HG03565 (cell line): ENCODE data around the gene DIPK1C.
"Not testable (repeated sequence)": the region's sequence is repeated elsewhere in the genome, so short reads cannot be mapped to it uniquely, and the experiment has no call there.

ENCODE experiments used
- ATAC-seq: cut with Tn5 transposase; IDR thresholded peaks from one replicate; pipeline ENCODE4 v1.9.1; 2021; ENCODE audit warnings: mild to moderate bottlenecking, moderate library complexity; ENCODE audit not compliant: unreplicated experiment

DIPK1C gene

GRCh38 chr18:74457043-74457724, at the start of gene DIPK1C:
TSS of gene DIPK1C (minus strand) at chr18:74457308. CDS start at chr18:74457259, 49 bp downstream.
- ATAC-seq: no peak

DNA sequence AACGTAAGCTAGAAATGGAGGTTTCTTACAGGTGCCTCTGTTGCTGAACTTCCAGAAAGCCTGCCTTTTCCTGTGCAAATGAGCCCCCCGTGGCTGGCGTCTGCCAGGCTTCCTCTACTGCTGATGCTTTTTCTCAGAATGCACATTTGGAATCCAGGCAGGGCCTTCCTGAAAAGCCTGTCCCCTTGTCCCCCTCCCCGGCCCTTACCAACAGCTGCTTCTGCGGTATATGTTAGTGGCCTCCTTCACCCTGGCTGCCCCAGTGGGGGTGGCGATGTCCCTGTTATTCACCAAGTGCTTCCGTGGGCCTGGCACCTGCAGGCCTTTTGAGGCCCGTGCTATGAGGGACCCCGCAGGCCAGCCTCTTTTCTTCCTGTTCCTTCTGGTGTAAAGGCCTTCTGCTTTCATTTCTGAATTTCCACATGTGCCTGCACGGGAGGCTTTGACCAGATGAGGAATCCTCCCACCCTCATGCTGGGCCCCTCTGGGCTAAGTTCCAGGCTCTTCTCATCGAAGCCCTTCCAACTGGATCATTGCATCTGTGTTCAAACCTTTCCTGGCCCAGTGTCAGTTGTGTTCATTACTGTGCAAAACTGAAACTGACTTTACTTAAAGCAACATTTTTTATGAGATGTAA, 49.5 kb upstream of the DIPK1C start:
- no peak for ATAC-seq

GRCh38 chr18:74505776-74506175, 48.7 kb upstream of the DIPK1C start:
- ATAC-seq: no peak

GRCh38 chr18:74503137-74503536, 46.0 kb upstream of the DIPK1C start:
- no peak for ATAC-seq

DNA sequence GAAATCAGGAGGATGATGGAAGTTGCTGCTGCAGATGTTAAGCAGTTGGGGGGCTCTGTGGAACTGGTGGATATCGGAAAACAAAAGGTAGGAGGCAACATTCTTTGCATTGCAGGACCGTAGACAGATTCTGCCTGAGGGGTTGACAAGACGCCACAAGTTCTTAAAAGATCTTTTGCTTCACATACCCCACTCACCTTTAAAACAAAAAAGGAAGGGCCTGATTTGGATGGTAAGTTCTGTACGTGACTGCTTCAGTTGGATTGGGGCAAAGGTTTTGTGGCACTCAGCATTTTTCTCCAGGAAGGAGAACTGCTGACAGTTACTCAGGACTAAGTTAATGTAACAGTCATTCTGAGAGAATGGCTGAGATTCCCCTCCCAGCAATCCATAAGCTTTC, 44.3 kb upstream of the DIPK1C start:
- no peak for ATAC-seq

- ATAC-seq: not testable (repeated sequence)
Observed at GRCh38 chr18:74500774-74501173, 43.7 kb upstream of the DIPK1C start.

- no peak for ATAC-seq
Observed at GRCh38 chr18:74500372-74500771, 43.3 kb upstream of the DIPK1C start.

DNA sequence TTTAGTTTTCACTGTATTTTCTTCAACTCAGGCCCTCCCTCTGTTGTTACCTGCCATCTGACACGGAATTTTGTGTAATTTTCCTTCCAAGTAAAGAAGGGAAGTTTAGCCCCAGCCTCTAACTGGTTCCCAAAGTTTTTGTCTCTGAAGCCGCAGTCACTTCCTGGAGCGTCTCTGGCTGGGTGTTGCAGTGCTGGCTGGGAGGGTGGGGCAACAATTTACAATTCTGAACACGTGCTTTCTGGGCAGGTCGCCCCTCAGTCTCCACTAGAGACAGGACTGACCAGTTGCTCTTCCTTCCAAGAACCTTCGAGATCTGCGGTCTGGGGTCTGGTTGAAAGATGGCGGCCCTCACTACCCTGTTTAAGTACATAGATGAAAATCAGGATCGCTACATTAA, 42.5 kb upstream of the DIPK1C start:
- no peak for ATAC-seq

- peak; percentile 43 for ATAC-seq
Observed at GRCh38 chr18:74498712-74499627, 41.9 kb upstream of the DIPK1C start.

DNA sequence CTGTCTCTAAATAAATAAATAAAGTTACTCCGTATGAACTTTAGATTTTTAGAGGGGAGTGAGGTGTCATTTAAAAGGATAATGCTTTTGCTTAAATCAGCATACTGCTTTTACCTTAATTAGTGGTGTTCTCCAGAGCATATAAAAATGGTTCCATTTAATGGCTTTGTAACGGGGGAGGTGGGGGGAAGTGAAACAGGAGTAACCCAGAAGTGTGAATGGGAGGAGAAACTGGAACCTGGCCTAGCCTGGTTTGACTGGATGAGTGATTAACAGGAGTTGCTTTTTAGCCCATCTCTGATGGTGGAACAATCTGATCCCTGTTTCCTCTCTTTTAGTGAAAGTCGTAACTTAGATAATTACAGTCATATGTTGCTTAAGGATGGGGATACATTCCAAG, 40.7 kb upstream of the DIPK1C start:
- no peak for ATAC-seq

DNA sequence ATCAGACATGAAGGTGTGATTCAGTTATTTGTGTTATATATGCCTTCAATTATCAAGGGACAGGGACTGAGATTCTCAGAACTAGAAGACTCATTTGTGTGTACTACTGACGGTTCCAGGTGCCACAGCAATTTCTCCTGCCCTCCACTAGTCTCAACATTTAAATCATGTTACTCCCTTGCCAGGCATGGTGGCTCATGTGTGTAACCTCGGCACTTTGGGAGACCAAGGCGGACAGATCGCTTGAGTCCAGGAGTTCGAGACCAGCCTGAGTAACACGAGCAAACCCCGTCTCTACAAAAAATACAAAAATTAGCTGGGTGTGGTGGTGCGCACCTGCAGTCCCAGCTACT, 40.2 kb upstream of the DIPK1C start:
- ATAC-seq: no peak

GRCh38 chr18:74496508-74497323, 39.6 kb upstream of the DIPK1C start:
- ATAC-seq: peak; percentile 5

DNA sequence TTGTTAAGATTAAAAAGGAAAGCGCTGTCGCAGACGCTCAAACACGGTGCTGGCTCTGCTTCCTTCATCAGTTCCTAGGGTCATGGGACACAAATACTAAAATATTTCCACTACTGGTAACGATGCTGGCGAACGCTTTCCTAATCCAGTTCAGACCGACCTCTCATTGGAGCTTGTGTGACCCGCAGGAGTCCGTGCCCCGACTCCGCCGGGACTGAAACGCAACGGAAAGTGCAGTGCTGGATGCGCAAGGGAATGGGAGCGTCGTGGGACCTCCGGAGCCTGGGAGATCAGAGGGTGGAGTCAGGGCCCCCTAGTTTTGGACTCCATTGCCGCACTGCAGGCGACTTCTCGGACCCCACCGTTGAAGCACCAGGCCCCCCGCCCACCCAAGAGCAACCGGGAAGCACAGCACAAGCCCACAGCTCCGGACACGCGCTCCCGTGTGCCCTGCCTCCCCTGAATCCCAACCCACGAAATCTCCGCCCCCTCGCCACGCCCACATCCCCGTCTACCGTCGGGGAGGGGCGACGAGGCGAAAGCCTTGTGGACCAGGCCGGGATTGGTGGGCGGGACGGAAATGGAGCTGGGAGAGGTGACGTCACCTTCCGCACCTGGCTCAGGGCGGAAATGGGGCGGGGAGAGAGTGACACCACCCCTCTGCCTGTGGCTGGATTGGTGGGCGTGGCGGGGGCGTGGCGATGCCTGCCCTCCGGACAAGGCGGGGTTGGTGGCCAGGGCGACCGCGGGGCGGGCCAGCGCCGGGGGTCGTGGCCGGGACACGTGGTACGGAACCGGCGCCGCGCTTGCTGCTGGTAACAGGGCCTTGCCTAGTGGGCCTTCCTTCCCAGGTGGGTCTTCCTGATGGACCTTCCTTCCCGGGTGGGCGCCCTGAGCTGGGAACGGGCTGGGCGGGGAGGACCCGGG, 38.7 kb upstream of the DIPK1C start, which contains the start of gene CNDP2:
TSS of gene CNDP2 (plus strand) at position 783 of the 927 bp plus-strand sequence. CDS start 3,611 bp downstream, outside the sequence.
- peak; percentile 53 for ATAC-seq

DNA sequence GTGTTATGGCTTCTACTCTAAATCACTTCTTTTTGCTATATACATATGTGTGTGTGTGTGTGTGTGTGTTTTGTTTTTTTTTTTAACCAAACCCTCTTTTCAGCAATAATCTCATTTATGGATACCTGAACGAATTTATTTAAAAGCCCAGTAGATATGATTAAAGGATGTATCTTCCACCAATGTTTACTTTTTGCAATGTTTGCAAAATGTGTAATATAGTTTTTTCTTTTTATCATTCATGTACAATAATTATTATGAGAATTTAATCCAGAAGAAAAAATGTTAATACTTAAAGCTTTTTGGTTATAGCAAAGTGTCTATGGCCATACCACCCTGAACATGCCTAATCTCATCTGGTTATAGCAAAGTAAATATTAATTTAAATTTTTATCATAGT, 37.4 kb upstream of the DIPK1C start:
- ATAC-seq: no peak

DNA sequence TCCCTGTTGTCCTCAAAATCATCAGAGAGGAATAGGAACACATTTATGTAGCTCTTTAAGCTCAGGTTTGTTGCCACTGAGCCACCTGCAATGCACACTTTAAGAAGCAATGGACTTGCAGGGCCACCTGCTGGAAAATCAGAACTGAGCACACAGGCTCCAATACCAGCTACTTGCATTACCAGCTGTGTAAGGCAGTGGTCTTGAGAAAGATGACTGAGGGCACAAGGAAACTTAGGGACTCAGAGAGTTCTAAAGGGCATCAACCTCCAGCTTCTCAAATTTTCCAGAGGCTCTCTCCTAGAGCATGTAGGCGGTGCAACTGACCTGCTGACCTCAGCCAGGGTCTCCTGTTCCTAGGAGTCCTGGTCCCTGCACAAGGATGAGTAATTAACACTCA, 36.6 kb upstream of the DIPK1C start:
- peak; percentile 37 for ATAC-seq

GRCh38 chr18:74492259-74492658, 35.2 kb upstream of the DIPK1C start:
- ATAC-seq: no peak

DNA sequence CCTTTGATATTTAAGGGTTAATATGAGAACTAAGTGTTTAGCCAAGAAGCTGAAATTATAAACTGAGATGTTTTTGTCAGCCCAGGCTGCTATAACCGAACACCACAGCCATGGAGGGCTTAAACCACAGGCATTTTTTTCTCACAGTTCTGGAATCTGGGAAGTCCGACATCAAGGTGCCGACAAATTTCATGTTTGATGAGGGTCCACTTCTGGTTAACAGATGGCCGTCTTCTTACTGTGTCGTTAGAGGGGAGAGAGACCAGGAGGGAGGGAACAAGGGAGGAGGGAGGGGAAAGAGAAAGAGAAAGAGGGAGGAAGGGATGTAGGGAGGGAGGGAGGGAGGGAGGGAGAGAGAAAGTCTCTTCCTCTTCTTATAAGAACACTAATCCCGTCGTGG, 32.6 kb upstream of the DIPK1C start:
- ATAC-seq: no peak

GRCh38 chr18:74488864-74489263, 31.8 kb upstream of the DIPK1C start:
- no peak for ATAC-seq

GRCh38 chr18:74488354-74488753, 31.2 kb upstream of the DIPK1C start:
- ATAC-seq: no peak
